SK-N-SH (cell line): ENCODE results near the gene PLEKHM3.

Experiments
- CTCF ChIP-seq: fragments of 200-600 bp; sonication (generic); IDR thresholded peaks from 2 replicates; pipeline ENCODE4 v1.6.1; 2017; ENCODE audit warnings: antibody characterized with exemption, mild to moderate bottlenecking, moderate library complexity
- EP300 ChIP-seq, 2 experiments: IDR thresholded peaks; 2 replicates each; pipeline versions ENCODE4 v1.4.0 to v1.6.1; 2012; ENCODE audit warnings: borderline replicate concordance in 1 of 2, low read depth in 1 of 2, low read length in 1 of 2
- REST ChIP-seq: IDR thresholded peaks from 2 replicates; pipeline ENCODE4 v1.6.1; 2012; ENCODE audit warnings: mild to moderate bottlenecking, low read depth, low read length, moderate library complexity

- TF ChIP-seq EP300 (IDR thresholded peaks at IDR 0.05; ENCODE audit: borderline replicate concordance in 1 of 2, low read depth in 1 of 2, low read length in 1 of 2): no peak
- TF ChIP-seq CTCF: no peak
- no peak for TF ChIP-seq REST
These were observed 252.5 kb downstream of the PLEKHM3 start for GRCh38 chr2:207772844-207773205.
